H1 (cell line): Measurements from ENCODE around the gene MITF. TPM values are rescaled to one million over a fixed set of nuclear protein-coding genes. Genes with fewer than 3 reads are reported as not detected.

ENCODE experiments used
- CTCF ChIA-PET: fragments of 300-600 bp; sonication (Branson Sonifier 250); formaldehyde crosslinking; loops from one replicate; lab custom pipeline; 2021; ENCODE audit not compliant: partially characterized antibody; lab: Charles Lee
- POLR2A ChIA-PET: fragments of 300-600 bp; sonication (Branson Sonifier 250); formaldehyde crosslinking; loops from one replicate; lab custom pipeline; 2021; ENCODE audit warnings: inconsistent platforms; ENCODE audit not compliant: partially characterized antibody; lab: Charles Lee
- DNase-seq, 2 experiments: peaks; one replicate each; pipeline versions ENCODE4 v3.0.0 to v3.0.0-alpha.2; 2010 to 2022; ENCODE audit warnings: low spot score in 2 of 2, low read depth in 1 of 2, mixed read lengths in 1 of 2
- FAIRE-seq: peaks from 2 replicates; lab custom pipeline; 2011; peaks lifted over from hg19 to GRCh38; lab: Jason Lieb, UNC
- H2AFZ ChIP-seq: 2 replicates; pipeline ENCODE4 v1.8.1; 2012; ENCODE audit warnings: low read length, inconsistent platforms
- H2AK5ac ChIP-seq: 2 replicates; pipeline ENCODE4 v1.6.1; 2013; ENCODE audit warnings: low read depth, low read length
- H2BK120ac ChIP-seq: replicated peaks from 2 replicates; pipeline ENCODE3; 2013; ENCODE audit warnings: low read depth, low read length, inconsistent platforms
- H2BK12ac ChIP-seq: 2 replicates; pipeline ENCODE4 v1.6.1; 2013; ENCODE audit warnings: low read depth, low read length
- H2BK15ac ChIP-seq: 2 replicates; pipeline ENCODE4 v1.6.1; 2013; ENCODE audit warnings: low read length
- H2BK20ac ChIP-seq: 2 replicates; pipeline ENCODE4 v1.6.1; 2013; ENCODE audit warnings: low read length
- H2BK5ac ChIP-seq: 2 replicates; pipeline ENCODE4 v1.6.1; 2013; ENCODE audit warnings: low read depth, low read length
- H3K14ac ChIP-seq: 2 replicates; pipeline ENCODE4 v1.6.1; 2013; ENCODE audit warnings: inconsistent platforms; ENCODE audit not compliant: insufficient read length
- H3K18ac ChIP-seq: 2 replicates; pipeline ENCODE4 v1.6.1; 2013; ENCODE audit warnings: low read length; ENCODE audit errors: extremely low read depth
- H3K23ac ChIP-seq: 2 replicates; pipeline ENCODE4 v1.6.1; 2013; ENCODE audit warnings: inconsistent platforms; ENCODE audit not compliant: insufficient read length
- H3K23me2 ChIP-seq: 2 replicates; pipeline ENCODE4 v1.6.1; 2013; ENCODE audit warnings: low read depth, low read length
- H3K27ac ChIP-seq: 2 replicates; pipeline ENCODE4 v1.6.1; 2011; ENCODE audit warnings: low read depth, low read length, inconsistent platforms
- H3K27me3 ChIP-seq, 4 experiments: replicated peaks in 1 of 4; 1 replicate in 1 of 4; 2 replicates in 3 of 4; pipeline versions ENCODE4 v1.6.1 to v1.8.1; 2011 to 2013; ENCODE audit warnings: low read length in 3 of 4, mild to moderate bottlenecking in 3 of 4, inconsistent platforms in 2 of 4, mixed read lengths in 2 of 4, moderate library complexity in 1 of 4; ENCODE audit not compliant: control insufficient read depth in 3 of 4, insufficient read depth in 3 of 4; ENCODE audit errors: extremely low read depth in 1 of 4
- H3K36me3 ChIP-seq, 4 experiments: 2 replicates each; pipeline versions ENCODE4 v1.6.1 to v1.8.1; 2011 to 2013; ENCODE audit warnings: mild to moderate bottlenecking in 4 of 4, low read length in 3 of 4, moderate library complexity in 2 of 4, control low read depth in 1 of 4, inconsistent platforms in 1 of 4; ENCODE audit not compliant: insufficient read depth in 4 of 4, control insufficient read depth in 2 of 4
- H3K4ac ChIP-seq: replicated peaks from 2 replicates; pipeline ENCODE3; 2013; ENCODE audit warnings: low read length, low read depth, mixed read lengths, inconsistent platforms; ENCODE audit not compliant: insufficient read length
- H3K4me1 ChIP-seq, 4 experiments: replicated peaks in 1 of 4; 1 replicate in 1 of 4; 2 replicates in 3 of 4; pipeline versions ENCODE4 v1.6.1 to v1.8.1; 2011 to 2013; ENCODE audit warnings: low read length in 3 of 4, inconsistent platforms in 2 of 4, mixed read lengths in 1 of 4; ENCODE audit not compliant: insufficient read depth in 4 of 4, control insufficient read depth in 3 of 4
- H3K4me2 ChIP-seq, 2 experiments: 2 replicates each; pipeline versions ENCODE4 v1.6.1 to v1.8.1; 2011 to 2013; ENCODE audit warnings: low read depth in 2 of 2, low read length in 2 of 2, control low read depth in 1 of 2, inconsistent platforms in 1 of 2, mild to moderate bottlenecking in 1 of 2; ENCODE audit not compliant: insufficient read depth in 1 of 2
- H3K4me3 ChIP-seq, 4 experiments: fragments of 200-600, 300-600 bp in 1 of 4; sonication (generic), shearing (Covaris generic), sonication (Bioruptor Twin) in 1 of 4; 2 replicates each; pipeline versions ENCODE4 v1.5.1 to v1.8.1; 2011 to 2016; ENCODE audit warnings: low read length in 4 of 4, low read depth in 3 of 4, control low read depth in 2 of 4, inconsistent platforms in 2 of 4, mild to moderate bottlenecking in 2 of 4, mixed read lengths in 1 of 4, moderate library complexity in 1 of 4; ENCODE audit not compliant: insufficient read depth in 2 of 4; ENCODE audit errors: extremely low read depth in 1 of 4
- H3K56ac ChIP-seq: replicated peaks from 2 replicates; pipeline ENCODE3; 2013; ENCODE audit warnings: low read depth, mild to moderate bottlenecking, mixed read lengths, low read length, inconsistent platforms; ENCODE audit not compliant: insufficient read length
- H3K79me1 ChIP-seq: 2 replicates; pipeline ENCODE4 v1.6.1; 2013; ENCODE audit warnings: low read depth, low read length, control low read depth
- H3K79me2 ChIP-seq, 2 experiments: 2 replicates each; pipeline versions ENCODE4 v1.6.1 to v1.8.1; 2012 to 2013; ENCODE audit warnings: low read length in 2 of 2, mild to moderate bottlenecking in 2 of 2, inconsistent platforms in 1 of 2; ENCODE audit not compliant: insufficient read depth in 2 of 2, control insufficient read depth in 1 of 2
- H3K9ac ChIP-seq, 4 experiments: replicated peaks in 1 of 4; 1 replicate in 1 of 4; 2 replicates in 3 of 4; pipeline versions ENCODE4 v1.6.1 to v1.8.1; 2011 to 2013; ENCODE audit warnings: low read depth in 3 of 4, low read length in 3 of 4, control low read depth in 2 of 4, mild to moderate bottlenecking in 2 of 4, moderate library complexity in 2 of 4, inconsistent platforms in 1 of 4; ENCODE audit errors: extremely low read depth in 1 of 4
- H3K9me3 ChIP-seq, 2 experiments: 2 replicates each; pipeline versions ENCODE4 v1.6.1 to v1.8.1; 2012 to 2013; ENCODE audit warnings: mild to moderate bottlenecking in 2 of 2, moderate library complexity in 2 of 2, control low read depth in 1 of 2, inconsistent platforms in 1 of 2, low read depth in 1 of 2, low read length in 1 of 2, mixed read lengths in 1 of 2; ENCODE audit not compliant: insufficient read depth in 2 of 2
- H4K20me1 ChIP-seq, 2 experiments: replicated peaks in 1 of 2; 2 replicates each; pipeline versions ENCODE3 to v1.8.1; 2011 to 2013; ENCODE audit warnings: inconsistent platforms in 2 of 2, low read length in 2 of 2, mild to moderate bottlenecking in 1 of 2; ENCODE audit not compliant: insufficient read depth in 2 of 2, control insufficient read depth in 1 of 2
- H4K5ac ChIP-seq: 2 replicates; pipeline ENCODE4 v1.6.1; 2013; ENCODE audit warnings: low read length, low read depth, mixed read lengths, inconsistent platforms; ENCODE audit not compliant: insufficient read length
- H4K8ac ChIP-seq: 2 replicates; pipeline ENCODE4 v1.8.0; 2013; ENCODE audit warnings: mild to moderate bottlenecking, moderate library complexity, low read length, inconsistent platforms; ENCODE audit not compliant: insufficient read depth; ENCODE audit errors: extremely low read depth
- H4K91ac ChIP-seq: replicated peaks from 2 replicates; pipeline ENCODE3; 2013; ENCODE audit warnings: low read length, mixed read lengths, inconsistent platforms; ENCODE audit not compliant: insufficient read length
- ATF2 ChIP-seq: IDR thresholded peaks from 2 replicates; pipeline ENCODE4 v1.6.1; 2012; ENCODE audit warnings: low read length, inconsistent platforms
- EP300 ChIP-seq, 2 experiments: IDR thresholded peaks; 1 replicate in 1 of 2; 2 replicates in 1 of 2; pipeline ENCODE4 v1.6.1; 2011 to 2012; ENCODE audit warnings: low read depth in 2 of 2, low read length in 2 of 2, mild to moderate bottlenecking in 2 of 2, borderline replicate concordance in 1 of 2, inconsistent platforms in 1 of 2, moderate library complexity in 1 of 2
- EZH2 ChIP-seq: fragments of 200-600 bp; sonication (generic); IDR thresholded peaks from 2 replicates; pipeline ENCODE4 v1.7.1; 2012; ENCODE audit warnings: low read depth, mild to moderate bottlenecking, moderate library complexity, low read length, inconsistent platforms; ENCODE audit not compliant: severe bottlenecking
- GABPA ChIP-seq: IDR thresholded peaks from 2 replicates; pipeline ENCODE4 v1.6.1; 2011; ENCODE audit warnings: mild to moderate bottlenecking, low read length, moderate library complexity, borderline replicate concordance; ENCODE audit not compliant: insufficient read depth
- KDM1A ChIP-seq: fragments of 200-600, 300-600 bp; sonication (generic); IDR thresholded peaks from 2 replicates; pipeline ENCODE4 v1.7.1; 2016; ENCODE audit warnings: mild to moderate bottlenecking, low read length, borderline replicate concordance
- MAFK ChIP-seq: IDR thresholded peaks from 2 replicates; pipeline ENCODE4 v1.6.1; 2012; ENCODE audit warnings: low read depth, mild to moderate bottlenecking, improper control_type of control experiment, low read length
- NRF1 ChIP-seq: IDR thresholded peaks from 2 replicates; pipeline ENCODE4 v1.6.1; 2011; ENCODE audit warnings: mild to moderate bottlenecking, low read depth, low read length, improper control_type of control experiment
- POLR2AphosphoS5 ChIP-seq: IDR thresholded peaks from 2 replicates; pipeline ENCODE4 v1.6.1; 2011; ENCODE audit warnings: low read depth, low read length
- RBBP5 ChIP-seq: IDR thresholded peaks from 2 replicates; pipeline ENCODE4 v1.7.1; 2012; ENCODE audit warnings: low read depth, mild to moderate bottlenecking, inconsistent platforms, low read length, moderate library complexity, borderline replicate concordance
- SAP30 ChIP-seq: fragments of 300-600 bp; sonication (generic); IDR thresholded peaks from 2 replicates; pipeline ENCODE4 v1.7.1; 2012; ENCODE audit warnings: low read length, moderate library complexity, mild to moderate bottlenecking, inconsistent platforms; ENCODE audit not compliant: insufficient read depth, insufficient replicate concordance
- SP2 ChIP-seq: IDR thresholded peaks from 2 replicates; pipeline ENCODE4 v1.6.1; 2012; ENCODE audit warnings: mild to moderate bottlenecking, low read length, inconsistent platforms
- YY1 ChIP-seq: IDR thresholded peaks from 2 replicates; pipeline ENCODE4 v1.6.1; 2011; ENCODE audit warnings: low read depth, mild to moderate bottlenecking, low read length
- WGBS, 2 experiments: shearing (Covaris generic) in 1 of 2; methylation state at CpG; one replicate each; pipeline versions ENCODE4 v1.1.6 to v1.1.7; 2013 to 2015; ENCODE audit warnings: low lambda C conversion rate in 2 of 2, mixed read lengths in 2 of 2, inconsistent platforms in 1 of 2, low coverage in 1 of 2, missing lambda C conversion rate in 1 of 2; ENCODE audit not compliant: insufficient replicate concordance in 2 of 2, insufficient coverage in 1 of 2, insufficient read length in 1 of 2; ENCODE audit errors: extremely low coverage in 1 of 2, missing lambda C conversion rate in 1 of 2; 5-methylcytosine and 5-hydroxymethylcytosine counted together
- polyA plus RNA-seq, 7 experiments: library from polyadenylated mRNA; depleted of rRNA in 3 of 7; stranded (reverse) in 5 of 7; unstranded in 2 of 7; fragments of >200 nt in 5 of 7; fragments of 200-250 nt in 2 of 7; gene quantifications; 1 replicate in 5 of 7; 2 replicates in 1 of 7; 4 replicates in 1 of 7; pipeline versions ENCODE4 v1.2.1 to v1.2.3, GENCODE V29; 2011 to 2013; ENCODE audit warnings: missing spikeins in 2 of 7, mixed read lengths in 2 of 7
- total RNA-seq: library from RNA; stranded (reverse); fragmentation: NEBNext Ultra II Directional; extraction: Animal tissue kit (Norgen Biotek cat#: 25700); gene quantifications from 2 replicates; pipeline ENCODE4 v1.2.1, GENCODE V29; 2021

MITF gene
- total and polyA plus RNA-seq, 2 of the 8 experiments (the other 6 are each of a cell fraction or from before 2014, with no cell fraction given), result 0.53 to 1.4 TPM

GRCh38 chr3:69906351-69906966, 167.2 kb downstream of the MITF start:
- Histone ChIP-seq H2AK5ac (no peak overlapping the region), H2AFZ (no peak overlapping the region), H3K27me3 (no peaks in the 10 kb centered on the region), H3K4ac (no peak overlapping the region), H3K4me3 (no peak overlapping the region), H2BK120ac (no peak overlapping the region), H3K14ac (no peak overlapping the region), H3K79me2 (no peaks in the 10 kb centered on the region), H3K79me1 (no peaks in the 10 kb centered on the region), H3K4me2 (no peak overlapping the region), H3K9ac (no peak overlapping the region), H2BK15ac (no peak overlapping the region), H3K9me3 (peaks cover 4 to 5% of the 10 kb centered on the region in 2 experiments; a peak in 3 of 4 replicates), H4K20me1 (no peaks in the 10 kb centered on the region), H2BK5ac (no peak overlapping the region), H3K23me2 (no peaks in the 10 kb centered on the region), H4K5ac (no peak overlapping the region), H4K8ac (no peak overlapping the region), H3K36me3 (no peaks in the 10 kb centered on the region), H3K4me1 (no peaks in the 10 kb centered on the region), H2BK20ac (no peak overlapping the region), H3K18ac (no peak overlapping the region), H3K56ac (no peak overlapping the region), H3K23ac (no peak overlapping the region), H3K27ac (no peak overlapping the region), H2BK12ac (no peak overlapping the region), H4K91ac (no peak overlapping the region)
- POLR2A ChIA-PET, result no interaction called here
- DNase-seq, result no peak
- no peak for FAIRE-seq
- WGBS, 2 experiments, result 86% methylated on average over 2 of the region's 2 CpGs; no CpG with 5 or more reads in 1 of the 2 experiments
- CTCF ChIA-PET, result no interaction called here
- TF ChIP-seq RBBP5 (no peak), MAFK (no peak), SAP30 (no peak), KDM1A (no peak), NRF1 (no peak), EZH2 (no peak), EP300 (IDR thresholded peaks at IDR 0.05; ENCODE audit: borderline replicate concordance in 1 of 2, low read depth in 2 of 2, low read length in 2 of 2) (no peak), GABPA (no peak), YY1 (no peak), POLR2AphosphoS5 (no peak), ATF2 (no peak), SP2 (no peak)
